ENCODE measurements around the gene OTUD6A. TPM values are rescaled to one million over a fixed set of nuclear protein-coding genes. Genes with fewer than 3 reads are reported as not detected.

The OTUD6A gene, protein sequence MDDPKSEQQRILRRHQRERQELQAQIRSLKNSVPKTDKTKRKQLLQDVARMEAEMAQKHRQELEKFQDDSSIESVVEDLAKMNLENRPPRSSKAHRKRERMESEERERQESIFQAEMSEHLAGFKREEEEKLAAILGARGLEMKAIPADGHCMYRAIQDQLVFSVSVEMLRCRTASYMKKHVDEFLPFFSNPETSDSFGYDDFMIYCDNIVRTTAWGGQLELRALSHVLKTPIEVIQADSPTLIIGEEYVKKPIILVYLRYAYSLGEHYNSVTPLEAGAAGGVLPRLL
- total RNA-seq = not detected
- not detected for polyA plus RNA-seq

DNA sequence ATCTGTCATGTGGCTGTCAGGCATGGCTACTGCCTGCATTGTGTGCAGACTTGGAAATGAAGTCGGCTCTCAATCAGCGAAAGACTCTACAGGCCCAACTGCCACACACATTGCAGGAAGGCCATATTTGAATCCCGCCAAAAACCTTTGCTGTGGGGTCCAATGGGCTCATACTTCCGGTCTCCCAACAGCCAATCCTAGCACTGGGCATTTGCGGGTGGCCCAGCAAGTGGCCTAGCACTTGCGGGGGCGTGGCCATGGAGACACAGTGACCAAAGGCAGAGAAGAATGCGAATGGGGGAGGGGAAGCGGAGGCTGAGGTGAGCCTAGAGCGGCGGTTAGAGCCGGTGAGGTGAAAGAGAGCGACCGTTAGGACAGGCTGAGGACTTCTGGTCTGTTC lies at the start of gene OTUD6A:
TSS of gene OTUD6A (plus strand) at position 382 of the 400 bp plus-strand sequence. CDS start 68 bp downstream, outside the sequence.
- no peak within 1 kb of the TSS for H3K27ac ChIP-seq
- H3K9me3 ChIP-seq = no peaks in the 10 kb centered on the region
- intact Hi-C loops (cut with DNase I) = no loop called here
- no peak for DNase-seq
- TF ChIP-seq POLR2AphosphoS5 (IDR thresholded peaks at IDR 0.05) (no peak), EP300 (IDR thresholded peaks at IDR 0.05) (no peak), POLR2A (IDR thresholded peaks at IDR 0.05) (no peak)
- TF ChIP-seq, protein P1, sequence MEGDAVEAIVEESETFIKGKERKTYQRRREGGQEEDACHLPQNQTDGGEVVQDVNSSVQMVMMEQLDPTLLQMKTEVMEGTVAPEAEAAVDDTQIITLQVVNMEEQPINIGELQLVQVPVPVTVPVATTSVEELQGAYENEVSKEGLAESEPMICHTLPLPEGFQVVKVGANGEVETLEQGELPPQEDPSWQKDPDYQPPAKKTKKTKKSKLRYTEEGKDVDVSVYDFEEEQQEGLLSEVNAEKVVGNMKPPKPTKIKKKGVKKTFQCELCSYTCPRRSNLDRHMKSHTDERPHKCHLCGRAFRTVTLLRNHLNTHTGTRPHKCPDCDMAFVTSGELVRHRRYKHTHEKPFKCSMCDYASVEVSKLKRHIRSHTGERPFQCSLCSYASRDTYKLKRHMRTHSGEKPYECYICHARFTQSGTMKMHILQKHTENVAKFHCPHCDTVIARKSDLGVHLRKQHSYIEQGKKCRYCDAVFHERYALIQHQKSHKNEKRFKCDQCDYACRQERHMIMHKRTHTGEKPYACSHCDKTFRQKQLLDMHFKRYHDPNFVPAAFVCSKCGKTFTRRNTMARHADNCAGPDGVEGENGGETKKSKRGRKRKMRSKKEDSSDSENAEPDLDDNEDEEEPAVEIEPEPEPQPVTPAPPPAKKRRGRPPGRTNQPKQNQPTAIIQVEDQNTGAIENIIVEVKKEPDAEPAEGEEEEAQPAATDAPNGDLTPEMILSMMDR (IDR thresholded peaks at IDR 0.05) = no peak
- H3K36me3 ChIP-seq = no peaks in the 10 kb centered on the region
- H3K4me3 ChIP-seq = no peak within 1 kb of the TSS
- WGBS, 2 donors = 95% methylated on average over 14 of the region's 14 CpGs
- H3K4me1 ChIP-seq = no peaks in the 10 kb centered on the region
- no peaks in the 10 kb centered on the region for H3K27me3 ChIP-seq

DNA sequence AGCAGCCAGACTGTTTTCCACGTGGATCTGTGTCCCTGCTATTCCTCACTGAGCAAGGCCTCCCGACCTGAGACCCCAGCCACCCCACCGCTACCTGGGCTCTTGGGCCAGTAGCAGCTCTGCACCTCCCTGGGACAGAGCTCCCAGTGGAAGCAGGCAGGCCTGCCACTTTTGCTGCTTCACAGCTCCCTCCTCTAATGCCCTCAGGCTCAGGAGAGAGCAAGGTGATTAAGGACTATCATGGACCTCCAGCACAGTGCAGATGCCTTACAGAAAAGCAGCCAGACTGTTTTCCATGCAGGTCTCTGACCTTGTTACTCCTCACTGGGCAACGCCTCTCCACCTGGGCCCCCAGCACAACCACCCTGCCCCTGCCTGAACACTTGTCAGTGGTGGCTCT lies 49.5 kb upstream of the OTUD6A start:
- intact Hi-C loops (cut with DNase I) = no loop called here
- no peak overlapping the region for H3K4me3 ChIP-seq
- no peaks in the 10 kb centered on the region for H3K27me3 ChIP-seq
- H3K9me3 ChIP-seq = no peaks in the 10 kb centered on the region
- WGBS, 2 donors = 78 to 89% methylated on average over 4 of the region's 4 CpGs
- no peaks in the 10 kb centered on the region for H3K4me1 ChIP-seq
- no peak overlapping the region for H3K27ac ChIP-seq
- no peaks in the 10 kb centered on the region for H3K36me3 ChIP-seq
- no peak for DNase-seq
- TF ChIP-seq, protein P1 (IDR thresholded peaks at IDR 0.05) = no peak
- TF ChIP-seq POLR2A (IDR thresholded peaks at IDR 0.05) (no peak), EP300 (IDR thresholded peaks at IDR 0.05) (no peak), POLR2AphosphoS5 (IDR thresholded peaks at IDR 0.05) (no peak)

DNA sequence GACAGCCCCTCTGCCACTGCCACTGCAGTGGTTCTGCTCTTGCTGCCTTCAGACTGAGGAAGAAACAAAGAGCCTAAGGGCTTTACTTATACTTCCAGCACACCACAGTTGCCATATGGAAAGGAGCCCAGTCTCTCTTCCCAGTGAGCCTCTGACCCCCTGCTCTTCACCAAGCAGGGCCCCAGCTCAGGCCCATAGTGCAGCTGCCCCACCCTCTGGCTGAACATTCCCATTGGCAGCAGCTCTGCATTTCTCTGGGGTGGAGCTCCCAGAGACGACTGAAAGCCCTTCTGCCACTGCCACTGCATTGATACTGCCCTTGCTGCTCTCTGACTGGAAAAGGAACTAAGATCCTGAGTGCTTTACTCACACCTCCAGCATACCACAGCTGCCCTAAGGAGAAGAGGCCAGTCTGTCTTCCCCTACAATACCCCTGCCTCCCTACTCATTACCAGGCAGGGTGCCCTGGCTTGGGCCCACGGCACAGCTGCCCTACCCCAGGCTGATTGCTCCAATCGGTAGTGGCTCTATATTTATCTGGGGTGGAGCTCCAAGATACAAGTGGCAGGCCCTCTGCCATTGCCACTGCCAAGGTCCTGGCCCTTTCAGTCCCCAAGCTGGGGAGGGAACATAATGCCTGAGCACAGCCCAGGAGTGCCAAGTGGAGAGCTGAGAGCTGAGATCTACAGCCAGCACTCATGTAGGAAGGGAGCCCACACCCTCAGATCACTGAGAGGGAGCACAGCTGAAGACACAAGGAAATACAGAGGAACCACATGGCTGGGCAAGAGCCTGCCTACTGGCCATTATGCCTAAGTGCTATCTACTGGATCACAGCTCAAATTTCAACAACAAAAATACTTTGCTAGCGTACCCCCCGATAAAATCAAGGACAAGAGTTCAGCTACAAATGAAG lies 48.5 kb upstream of the OTUD6A start:
- WGBS, 2 donors = 40 to 65% methylated on average over 5 of the region's 5 CpGs
- TF ChIP-seq POLR2A (IDR thresholded peaks at IDR 0.05) (no peak), EP300 (IDR thresholded peaks at IDR 0.05) (no peak), POLR2AphosphoS5 (IDR thresholded peaks at IDR 0.05) (no peak)
- TF ChIP-seq, protein P1 (IDR thresholded peaks at IDR 0.05) = no peak
- DNase-seq = no peak
- Histone ChIP-seq H3K27me3 (no peaks in the 10 kb centered on the region), H3K4me1 (no peaks in the 10 kb centered on the region), H3K36me3 (no peaks in the 10 kb centered on the region), H3K9me3 (no peaks in the 10 kb centered on the region), H3K27ac (no peak overlapping the region), H3K4me3 (no peak overlapping the region)
- intact Hi-C loops (cut with DNase I) = no loop called here

DNA sequence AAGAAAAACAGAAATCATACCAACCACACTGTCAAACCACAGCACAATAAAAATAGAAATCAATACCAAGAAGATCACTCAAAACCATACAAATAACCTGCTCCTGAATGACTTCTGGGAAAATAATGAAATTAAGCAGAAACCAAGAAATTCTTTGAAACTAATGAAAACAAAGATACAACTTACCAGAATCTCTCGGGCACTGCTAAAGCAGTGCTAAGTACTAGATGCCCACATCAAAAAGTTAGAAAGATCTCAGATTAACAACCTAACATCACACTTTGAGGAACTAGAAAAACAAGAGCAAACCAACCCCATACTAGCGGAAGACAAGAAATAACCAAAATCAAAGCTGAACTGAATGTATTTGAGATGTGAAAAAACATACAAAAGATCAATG lies 45.7 kb upstream of the OTUD6A start:
- no peaks in the 10 kb centered on the region for H3K36me3 ChIP-seq
- no peaks in the 10 kb centered on the region for H3K9me3 ChIP-seq
- WGBS, 2 donors = 84 to 95% methylated on average over 2 of the region's 2 CpGs
- H3K4me1 ChIP-seq = no peaks in the 10 kb centered on the region
- no peaks in the 10 kb centered on the region for H3K27me3 ChIP-seq
- TF ChIP-seq EP300 (IDR thresholded peaks at IDR 0.05) (no peak), POLR2AphosphoS5 (IDR thresholded peaks at IDR 0.05) (no peak), POLR2A (IDR thresholded peaks at IDR 0.05) (no peak)
- TF ChIP-seq, protein P1 (IDR thresholded peaks at IDR 0.05) = no peak
- no peak overlapping the region for H3K4me3 ChIP-seq
- no peak for DNase-seq
- intact Hi-C loops (cut with DNase I) = no loop called here
- no peak overlapping the region for H3K27ac ChIP-seq
